NK-92 (cell line): ENCODE results near the gene CRYGB.

Experiments used
- DNase-seq: peaks from one replicate; lab custom pipeline; 2025; ENCODE audit not compliant: unreplicated experiment; lab: John Stamatoyannopoulos, UW

CRYGB gene

GRCh38 chr2:208146006-208146405 lies at the start of gene CRYGB:
TSS of gene CRYGB (minus strand) at chr2:208146158. CDS start at chr2:208146120, 38 bp downstream.
- DNase-seq: no peak

- no peak for DNase-seq
Observed at GRCh38 chr2:208195531-208195930, 49.6 kb upstream of the CRYGB start.

GRCh38 chr2:208192611-208193236 lies 46.8 kb upstream of the CRYGB start:
- no peak for DNase-seq

GRCh38 chr2:208189810-208190503 lies 44.0 kb upstream of the CRYGB start, which contains the start of gene C2orf80:
TSS of gene C2orf80 (minus strand) at chr2:208190030. CDS start at chr2:208186986, 3,044 bp downstream.
- no peak for DNase-seq

- DNase-seq: no peak
Observed at GRCh38 chr2:208189069-208189809, 43.3 kb upstream of the CRYGB start.

GRCh38 chr2:208186893-208187292 lies 40.9 kb upstream of the CRYGB start:
- DNase-seq: no peak

GRCh38 chr2:208186465-208186864 lies 40.5 kb upstream of the CRYGB start:
- DNase-seq: no peak

GRCh38 chr2:208183972-208184705 lies 38.2 kb upstream of the CRYGB start:
- no peak for DNase-seq

GRCh38 chr2:208183526-208183925 lies 37.6 kb upstream of the CRYGB start:
- no peak for DNase-seq

GRCh38 chr2:208182835-208183234 lies 36.9 kb upstream of the CRYGB start:
- DNase-seq: no peak

- no peak for DNase-seq
Observed at GRCh38 chr2:208179028-208179609, 33.2 kb upstream of the CRYGB start.

- no peak for DNase-seq
Observed at GRCh38 chr2:208175840-208176153, 29.8 kb upstream of the CRYGB start.

GRCh38 chr2:208175069-208175839 lies 29.3 kb upstream of the CRYGB start:
- peak; percentile 6 for DNase-seq

- no peak for DNase-seq
Observed at GRCh38 chr2:208174144-208174543, 28.2 kb upstream of the CRYGB start.

GRCh38 chr2:208172125-208172524 lies 26.2 kb upstream of the CRYGB start:
- no peak for DNase-seq

GRCh38 chr2:208164951-208165755 lies 19.2 kb upstream of the CRYGB start:
- no peak for DNase-seq

- no peak for DNase-seq
Observed at GRCh38 chr2:208163489-208163888, 17.5 kb upstream of the CRYGB start, which contains the start of gene CRYGA. TSS of gene CRYGA (minus strand) at chr2:208163589. CDS start at chr2:208163556, 33 bp downstream.

- no peak for DNase-seq
Observed at GRCh38 chr2:208156439-208156838, 10.5 kb upstream of the CRYGB start.

GRCh38 chr2:208153156-208153555 lies 7.2 kb upstream of the CRYGB start:
- DNase-seq: no peak
